DOHH2 (cell line): ENCODE results near the gene KLHL41.

Experiments
- EZH2phosphoT487 ChIP-seq: fragments of 200-600 bp; sonication (generic); IDR thresholded peaks from 2 replicates; pipeline ENCODE4 v1.6.1; 2017; ENCODE audit warnings: borderline replicate concordance, mild to moderate bottlenecking, antibody characterized with exemption, low read length, moderate library complexity, mixed read lengths
- TF ChIP-seq, protein P1 (sequence below): fragments of 200-600 bp; sonication (generic); IDR thresholded peaks from one replicate; pipeline ENCODE4 v1.5.1; 2014; ENCODE audit warnings: antibody characterized with exemption, mild to moderate bottlenecking, low read depth, low read length; ENCODE audit not compliant: poor library complexity, severe bottlenecking

DNA sequence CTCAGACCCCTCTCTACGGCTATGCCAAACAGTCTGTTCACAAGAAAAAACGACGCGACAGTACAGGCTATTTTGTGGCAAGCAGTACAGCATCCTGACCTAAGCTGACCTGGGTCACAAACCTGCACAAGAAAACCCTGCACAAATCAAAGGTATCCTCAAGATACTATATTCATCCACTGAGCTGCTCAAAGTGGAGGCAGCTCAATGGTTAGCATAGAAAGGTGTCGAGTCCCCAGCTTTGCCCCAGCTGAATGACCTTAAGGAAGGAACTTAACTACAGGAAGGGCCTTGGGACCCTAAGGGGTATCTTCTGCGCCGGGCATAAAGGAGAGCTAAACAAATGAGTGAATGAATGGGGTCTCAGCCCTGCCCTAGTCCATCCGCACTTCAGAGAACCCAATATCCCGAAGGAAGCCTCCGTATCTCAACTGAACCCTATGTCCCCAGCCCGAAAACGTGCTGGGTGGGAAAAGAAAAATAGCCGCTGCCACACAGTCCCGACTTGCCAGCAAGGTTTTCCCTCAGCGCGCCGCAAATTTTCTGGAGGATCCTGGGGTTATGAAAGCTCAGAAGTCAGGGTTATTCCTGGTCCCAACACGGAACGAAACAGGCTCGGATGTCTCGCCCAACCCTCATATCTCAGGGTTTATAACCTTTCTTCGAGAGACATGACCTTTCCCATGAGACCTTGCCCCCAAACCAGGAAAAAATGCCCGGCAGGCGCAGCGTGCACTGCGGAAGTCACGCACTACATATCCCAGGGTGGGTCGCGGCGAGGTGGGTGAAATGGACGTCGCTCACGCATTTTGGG, 63.9 kb downstream of the KLHL41 start, which contains the start of gene FASTKD1:
- TF ChIP-seq, protein P1, sequence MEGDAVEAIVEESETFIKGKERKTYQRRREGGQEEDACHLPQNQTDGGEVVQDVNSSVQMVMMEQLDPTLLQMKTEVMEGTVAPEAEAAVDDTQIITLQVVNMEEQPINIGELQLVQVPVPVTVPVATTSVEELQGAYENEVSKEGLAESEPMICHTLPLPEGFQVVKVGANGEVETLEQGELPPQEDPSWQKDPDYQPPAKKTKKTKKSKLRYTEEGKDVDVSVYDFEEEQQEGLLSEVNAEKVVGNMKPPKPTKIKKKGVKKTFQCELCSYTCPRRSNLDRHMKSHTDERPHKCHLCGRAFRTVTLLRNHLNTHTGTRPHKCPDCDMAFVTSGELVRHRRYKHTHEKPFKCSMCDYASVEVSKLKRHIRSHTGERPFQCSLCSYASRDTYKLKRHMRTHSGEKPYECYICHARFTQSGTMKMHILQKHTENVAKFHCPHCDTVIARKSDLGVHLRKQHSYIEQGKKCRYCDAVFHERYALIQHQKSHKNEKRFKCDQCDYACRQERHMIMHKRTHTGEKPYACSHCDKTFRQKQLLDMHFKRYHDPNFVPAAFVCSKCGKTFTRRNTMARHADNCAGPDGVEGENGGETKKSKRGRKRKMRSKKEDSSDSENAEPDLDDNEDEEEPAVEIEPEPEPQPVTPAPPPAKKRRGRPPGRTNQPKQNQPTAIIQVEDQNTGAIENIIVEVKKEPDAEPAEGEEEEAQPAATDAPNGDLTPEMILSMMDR = no peak
- TF ChIP-seq EZH2phosphoT487 = no peak
